HEK293 (cell line): ENCODE measurements around the gene FOXD1.

Experiments
- CTCF ChIA-PET: fragments of 350-600 bp; formaldehyde crosslinking; extraction: SDS; loops from one replicate; lab custom pipeline; 2021; ENCODE audit warnings: antibody characterized with exemption; lab: Yijun Ruan, JAX
- POLR2A ChIA-PET: fragments of 300-600 bp; formaldehyde crosslinking; extraction: SDS; loops from one replicate; lab custom pipeline; 2020; ENCODE audit warnings: antibody characterized with exemption, inconsistent platforms; lab: Yijun Ruan, JAX
- H3K27ac ChIP-seq: fragments of 200-500 bp; sonication (Bioruptor generic); 2 replicates; pipeline ENCODE4 v1.5.1; 2014; ENCODE audit warnings: low read depth, low read length, control low read depth, inconsistent platforms; ENCODE audit errors: extremely low read depth
- H3K36me3 ChIP-seq, 2 experiments: fragments of 200-500 bp in 1 of 2; sonication (Bioruptor generic) in 1 of 2; 1 replicate in 1 of 2; 2 replicates in 1 of 2; pipeline ENCODE4 v1.5.1; 2014 to 2017; ENCODE audit warnings: inconsistent platforms in 2 of 2, low read length in 2 of 2; ENCODE audit not compliant: control insufficient read depth in 2 of 2, insufficient read depth in 1 of 2
- H3K4me1 ChIP-seq: fragments of 200-500 bp; sonication (Bioruptor generic); 2 replicates; pipeline ENCODE4 v1.5.1; 2014; ENCODE audit warnings: mild to moderate bottlenecking, low read length, inconsistent platforms; ENCODE audit not compliant: control insufficient read depth, insufficient read depth
- H3K4me3 ChIP-seq: 2 replicates; pipeline ENCODE4 v1.5.1; 2011; ENCODE audit warnings: low read depth, mild to moderate bottlenecking, control low read depth, low read length, moderate library complexity
- H3K9me3 ChIP-seq: fragments of 200-500 bp; sonication (Bioruptor generic); 2 replicates; pipeline ENCODE4 v1.5.1; 2014; ENCODE audit warnings: low read depth, low read length, inconsistent platforms; ENCODE audit not compliant: control insufficient read depth, insufficient read depth
- MZF1 ChIP-seq: fragments of 450-650 bp; formaldehyde crosslinking; IDR thresholded peaks from 2 replicates; pipeline ENCODE4 v1.5.1; 2017; ENCODE audit warnings: missing biosample characterization, missing genetic modification characterization, borderline replicate concordance
- ZBTB11 ChIP-seq: fragments of 450-650 bp; formaldehyde crosslinking; conservative IDR thresholded peaks from 2 replicates; pipeline ENCODE4 v1.5.1; 2016; ENCODE audit warnings: low read depth, missing biosample characterization, missing genetic modification characterization
- ZBTB8A ChIP-seq: fragments of 450-650 bp; formaldehyde crosslinking; IDR thresholded peaks from 2 replicates; pipeline ENCODE4 v1.5.1; 2016; ENCODE audit warnings: missing biosample characterization, missing genetic modification characterization
- ZNF138 ChIP-seq: fragments of 450-650 bp; formaldehyde crosslinking; IDR thresholded peaks from 2 replicates; pipeline ENCODE4 v1.5.1; 2016; ENCODE audit warnings: missing biosample characterization, missing genetic modification characterization, borderline replicate concordance
- ZNF341 ChIP-seq: fragments of 450-650 bp; formaldehyde crosslinking; IDR thresholded peaks from 2 replicates; pipeline ENCODE4; 2016; ENCODE audit warnings: low read depth, missing biosample characterization, missing genetic modification characterization
- ZNF354C ChIP-seq: fragments of 450-650 bp; formaldehyde crosslinking; IDR thresholded peaks from 2 replicates; pipeline ENCODE4 v1.5.1; 2016; ENCODE audit warnings: missing biosample characterization, missing genetic modification characterization, low read depth, borderline replicate concordance
- ZNF48 ChIP-seq: fragments of 450-650 bp; formaldehyde crosslinking; IDR thresholded peaks from 2 replicates; pipeline ENCODE4 v1.5.1; 2016; ENCODE audit warnings: missing biosample characterization, missing genetic modification characterization
- ZNF510 ChIP-seq: fragments of 450-650 bp; formaldehyde crosslinking; IDR thresholded peaks from 2 replicates; pipeline ENCODE4 v1.5.1; 2018; ENCODE audit warnings: mild to moderate bottlenecking, missing genetic modification characterization, missing biosample characterization; ENCODE audit not compliant: insufficient replicate concordance
- ZNF560 ChIP-seq: fragments of 450-650 bp; formaldehyde crosslinking; IDR thresholded peaks from 2 replicates; pipeline ENCODE4 v1.5.1; 2017; ENCODE audit warnings: missing biosample characterization, missing genetic modification characterization, borderline replicate concordance
- ZNF596 ChIP-seq: fragments of 450-650 bp; IDR thresholded peaks from 2 replicates; pipeline ENCODE4 v1.5.0; 2018; ENCODE audit warnings: missing biosample characterization, mild to moderate bottlenecking, missing genetic modification characterization, moderate library complexity
- ZXDB ChIP-seq: fragments of 450-650 bp; formaldehyde crosslinking; IDR thresholded peaks from 2 replicates; pipeline ENCODE4 v1.5.1; 2016; ENCODE audit warnings: missing biosample characterization, missing genetic modification characterization
- TF ChIP-seq, protein P1 (sequence below): fragments of 450-650 bp; formaldehyde crosslinking; IDR thresholded peaks from 2 replicates; pipeline ENCODE4 v1.5.1; 2017; ENCODE audit warnings: missing biosample characterization, missing genetic modification characterization
- TF ChIP-seq, protein P2 (sequence below): fragments of 450-650 bp; formaldehyde crosslinking; IDR thresholded peaks from 2 replicates; pipeline ENCODE4 v1.5.1; 2016; ENCODE audit warnings: missing biosample characterization, missing genetic modification characterization, borderline replicate concordance
- TF ChIP-seq, protein P3 (sequence below): fragments of 450-650 bp; formaldehyde crosslinking; IDR thresholded peaks from 2 replicates; pipeline ENCODE4 v1.5.1; 2016; ENCODE audit warnings: missing biosample characterization, missing genetic modification characterization
- TF ChIP-seq, protein P4 (sequence below): fragments of 450-650 bp; IDR thresholded peaks from 2 replicates; pipeline ENCODE4 v1.5.1; 2018; ENCODE audit warnings: missing biosample characterization, missing genetic modification characterization
- TF ChIP-seq, protein P5 (sequence below): fragments of 450-650 bp; formaldehyde crosslinking; IDR thresholded peaks from 2 replicates; pipeline ENCODE4 v1.5.1; 2016; ENCODE audit warnings: missing biosample characterization, missing genetic modification characterization

Gene FOXD1

GRCh38 chr5:73450137-73450536 is 1.6 kb upstream of the FOXD1 start:
- TF ChIP-seq ZNF510 (tag by site-specific recombination): no peak
- TF ChIP-seq, protein P1, sequence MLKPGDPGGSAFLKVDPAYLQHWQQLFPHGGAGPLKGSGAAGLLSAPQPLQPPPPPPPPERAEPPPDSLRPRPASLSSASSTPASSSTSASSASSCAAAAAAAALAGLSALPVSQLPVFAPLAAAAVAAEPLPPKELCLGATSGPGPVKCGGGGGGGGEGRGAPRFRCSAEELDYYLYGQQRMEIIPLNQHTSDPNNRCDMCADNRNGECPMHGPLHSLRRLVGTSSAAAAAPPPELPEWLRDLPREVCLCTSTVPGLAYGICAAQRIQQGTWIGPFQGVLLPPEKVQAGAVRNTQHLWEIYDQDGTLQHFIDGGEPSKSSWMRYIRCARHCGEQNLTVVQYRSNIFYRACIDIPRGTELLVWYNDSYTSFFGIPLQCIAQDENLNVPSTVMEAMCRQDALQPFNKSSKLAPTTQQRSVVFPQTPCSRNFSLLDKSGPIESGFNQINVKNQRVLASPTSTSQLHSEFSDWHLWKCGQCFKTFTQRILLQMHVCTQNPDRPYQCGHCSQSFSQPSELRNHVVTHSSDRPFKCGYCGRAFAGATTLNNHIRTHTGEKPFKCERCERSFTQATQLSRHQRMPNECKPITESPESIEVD: 0 out of 2 replicates have a peak, but pooled peaks have one; percentile 22
- TF ChIP-seq, all 188 proteins: peak for 1
- ChIA-PET CTCF (interaction anchor here (0.8 to 5.1 kb wide), 6 partner anchors 9 to 366 kb away, joined by 3 to 56 read pairs (median 4); no protein-coding TSS in a partner anchor), POLR2A (no interaction called here)
- Histone ChIP-seq H3K4me1 (no peaks in the 10 kb centered on the region), H3K4me3 (no peak overlapping the region), H3K36me3 (no peaks in the 10 kb centered on the region), H3K9me3 (no peaks in the 10 kb centered on the region), H3K27ac (no peak overlapping the region)

GRCh38 chr5:73447530-73448462 is 781 bp downstream of the FOXD1 start:
- peaks cover 15% of the 10 kb centered on the region for H3K4me1 ChIP-seq
- POLR2A ChIA-PET: interaction anchor here (0.6 to 1.8 kb wide), 25 partner anchors 9 to 530 kb away, joined by 3 to 50 read pairs (median 4); partner anchors contain the start of genes ANKRA2, BTF3, FCHO2 and UTP15
- H3K36me3 ChIP-seq: peaks cover 0 to 11% of the 10 kb centered on the region in 2 experiments; a peak in 1 of 3 replicates
- H3K9me3 ChIP-seq: no peaks in the 10 kb centered on the region
- peak overlapping the region; percentile 98 for H3K27ac ChIP-seq
- CTCF ChIA-PET: interaction anchor here (0.9 to 5.1 kb wide), 4 partner anchors 49 to 364 kb away, joined by 3 to 56 read pairs (median 4); no protein-coding TSS in a partner anchor
- H3K4me3 ChIP-seq: peak overlapping the region; percentile 78
- TF ChIP-seq, protein P2, sequence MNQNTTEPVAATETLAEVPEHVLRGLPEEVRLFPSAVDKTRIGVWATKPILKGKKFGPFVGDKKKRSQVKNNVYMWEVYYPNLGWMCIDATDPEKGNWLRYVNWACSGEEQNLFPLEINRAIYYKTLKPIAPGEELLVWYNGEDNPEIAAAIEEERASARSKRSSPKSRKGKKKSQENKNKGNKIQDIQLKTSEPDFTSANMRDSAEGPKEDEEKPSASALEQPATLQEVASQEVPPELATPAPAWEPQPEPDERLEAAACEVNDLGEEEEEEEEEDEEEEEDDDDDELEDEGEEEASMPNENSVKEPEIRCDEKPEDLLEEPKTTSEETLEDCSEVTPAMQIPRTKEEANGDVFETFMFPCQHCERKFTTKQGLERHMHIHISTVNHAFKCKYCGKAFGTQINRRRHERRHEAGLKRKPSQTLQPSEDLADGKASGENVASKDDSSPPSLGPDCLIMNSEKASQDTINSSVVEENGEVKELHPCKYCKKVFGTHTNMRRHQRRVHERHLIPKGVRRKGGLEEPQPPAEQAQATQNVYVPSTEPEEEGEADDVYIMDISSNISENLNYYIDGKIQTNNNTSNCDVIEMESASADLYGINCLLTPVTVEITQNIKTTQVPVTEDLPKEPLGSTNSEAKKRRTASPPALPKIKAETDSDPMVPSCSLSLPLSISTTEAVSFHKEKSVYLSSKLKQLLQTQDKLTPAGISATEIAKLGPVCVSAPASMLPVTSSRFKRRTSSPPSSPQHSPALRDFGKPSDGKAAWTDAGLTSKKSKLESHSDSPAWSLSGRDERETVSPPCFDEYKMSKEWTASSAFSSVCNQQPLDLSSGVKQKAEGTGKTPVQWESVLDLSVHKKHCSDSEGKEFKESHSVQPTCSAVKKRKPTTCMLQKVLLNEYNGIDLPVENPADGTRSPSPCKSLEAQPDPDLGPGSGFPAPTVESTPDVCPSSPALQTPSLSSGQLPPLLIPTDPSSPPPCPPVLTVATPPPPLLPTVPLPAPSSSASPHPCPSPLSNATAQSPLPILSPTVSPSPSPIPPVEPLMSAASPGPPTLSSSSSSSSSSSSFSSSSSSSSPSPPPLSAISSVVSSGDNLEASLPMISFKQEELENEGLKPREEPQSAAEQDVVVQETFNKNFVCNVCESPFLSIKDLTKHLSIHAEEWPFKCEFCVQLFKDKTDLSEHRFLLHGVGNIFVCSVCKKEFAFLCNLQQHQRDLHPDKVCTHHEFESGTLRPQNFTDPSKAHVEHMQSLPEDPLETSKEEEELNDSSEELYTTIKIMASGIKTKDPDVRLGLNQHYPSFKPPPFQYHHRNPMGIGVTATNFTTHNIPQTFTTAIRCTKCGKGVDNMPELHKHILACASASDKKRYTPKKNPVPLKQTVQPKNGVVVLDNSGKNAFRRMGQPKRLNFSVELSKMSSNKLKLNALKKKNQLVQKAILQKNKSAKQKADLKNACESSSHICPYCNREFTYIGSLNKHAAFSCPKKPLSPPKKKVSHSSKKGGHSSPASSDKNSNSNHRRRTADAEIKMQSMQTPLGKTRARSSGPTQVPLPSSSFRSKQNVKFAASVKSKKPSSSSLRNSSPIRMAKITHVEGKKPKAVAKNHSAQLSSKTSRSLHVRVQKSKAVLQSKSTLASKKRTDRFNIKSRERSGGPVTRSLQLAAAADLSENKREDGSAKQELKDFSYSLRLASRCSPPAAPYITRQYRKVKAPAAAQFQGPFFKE (tag by site-specific recombination): no peak
- TF ChIP-seq MZF1 (no peak), ZNF354C (tag by site-specific recombination) (no peak), ZNF48 (tag by site-specific recombination) (no peak), ZNF560 (tag by site-specific recombination) (no peak), ZNF596 (tag by site-specific recombination) (0 out of 2 replicates have a peak, but pooled peaks have one; percentile 40), ZXDB (tag by site-specific recombination) (no peak), ZBTB11 (tag by site-specific recombination) (0 out of 2 replicates have a peak, but pooled peaks have one; percentile 32), ZNF138 (tag by site-specific recombination) (no peak), ZBTB8A (tag by site-specific recombination) (0 out of 2 replicates have a peak, but pooled peaks have one; percentile 43), ZNF341 (tag by site-specific recombination) (peak; percentile 91)
- TF ChIP-seq, protein P3, sequence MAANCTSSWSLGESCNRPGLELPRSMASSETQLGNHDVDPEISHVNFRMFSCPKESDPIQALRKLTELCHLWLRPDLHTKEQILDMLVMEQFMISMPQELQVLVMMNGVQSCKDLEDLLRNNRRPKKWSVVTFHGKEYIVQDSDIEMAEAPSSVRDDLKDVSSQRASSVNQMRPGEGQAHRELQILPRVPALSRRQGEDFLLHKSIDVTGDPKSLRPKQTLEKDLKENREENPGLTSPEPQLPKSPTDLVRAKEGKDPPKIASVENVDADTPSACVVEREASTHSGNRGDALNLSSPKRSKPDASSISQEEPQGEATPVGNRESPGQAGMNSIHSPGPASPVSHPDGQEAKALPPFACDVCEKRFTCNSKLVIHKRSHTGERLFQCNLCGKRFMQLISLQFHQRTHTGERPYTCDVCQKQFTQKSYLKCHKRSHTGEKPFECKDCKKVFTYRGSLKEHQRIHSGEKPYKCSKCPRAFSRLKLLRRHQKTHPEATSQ: no peak
- TF ChIP-seq, protein P4, sequence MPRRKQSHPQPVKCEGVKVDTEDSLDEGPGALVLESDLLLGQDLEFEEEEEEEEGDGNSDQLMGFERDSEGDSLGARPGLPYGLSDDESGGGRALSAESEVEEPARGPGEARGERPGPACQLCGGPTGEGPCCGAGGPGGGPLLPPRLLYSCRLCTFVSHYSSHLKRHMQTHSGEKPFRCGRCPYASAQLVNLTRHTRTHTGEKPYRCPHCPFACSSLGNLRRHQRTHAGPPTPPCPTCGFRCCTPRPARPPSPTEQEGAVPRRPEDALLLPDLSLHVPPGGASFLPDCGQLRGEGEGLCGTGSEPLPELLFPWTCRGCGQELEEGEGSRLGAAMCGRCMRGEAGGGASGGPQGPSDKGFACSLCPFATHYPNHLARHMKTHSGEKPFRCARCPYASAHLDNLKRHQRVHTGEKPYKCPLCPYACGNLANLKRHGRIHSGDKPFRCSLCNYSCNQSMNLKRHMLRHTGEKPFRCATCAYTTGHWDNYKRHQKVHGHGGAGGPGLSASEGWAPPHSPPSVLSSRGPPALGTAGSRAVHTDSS (tag by site-specific recombination): peak; percentile 89
- TF ChIP-seq, protein P5, sequence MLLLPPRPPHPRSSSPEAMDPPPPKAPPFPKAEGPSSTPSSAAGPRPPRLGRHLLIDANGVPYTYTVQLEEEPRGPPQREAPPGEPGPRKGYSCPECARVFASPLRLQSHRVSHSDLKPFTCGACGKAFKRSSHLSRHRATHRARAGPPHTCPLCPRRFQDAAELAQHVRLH (tag by site-specific recombination): no peak
